Ishikawa (cell line): ENCODE data around the gene ENPP1.

ENCODE experiments used
- CEBPB ChIP-seq: IDR thresholded peaks from 2 replicates; pipeline ENCODE4 v1.6.1; 2012
- CREB1 ChIP-seq: IDR thresholded peaks from 2 replicates; pipeline ENCODE4 v1.6.1; 2012; ENCODE audit warnings: low read depth
- EGR1 ChIP-seq: IDR thresholded peaks from 2 replicates; pipeline ENCODE4 v1.6.1; 2012
- EP300 ChIP-seq: IDR thresholded peaks from 2 replicates; pipeline ENCODE4 v1.6.1; 2012; ENCODE audit warnings: borderline replicate concordance
- FOXM1 ChIP-seq: IDR thresholded peaks from 2 replicates; pipeline ENCODE4 v1.6.1; 2012; ENCODE audit warnings: low read depth, borderline replicate concordance
- MAX ChIP-seq: IDR thresholded peaks from 2 replicates; pipeline ENCODE4 v1.6.1; 2012
- NFIC ChIP-seq: IDR thresholded peaks from 2 replicates; pipeline ENCODE4 v1.6.1; 2012
- RAD21 ChIP-seq: IDR thresholded peaks from 2 replicates; pipeline ENCODE4 v1.6.1; 2012; ENCODE audit warnings: low read depth
- REST ChIP-seq: IDR thresholded peaks from 2 replicates; pipeline ENCODE4 v1.6.1; 2012; ENCODE audit warnings: low read depth, mild to moderate bottlenecking
- TAF1 ChIP-seq: IDR thresholded peaks from 2 replicates; pipeline ENCODE4 v1.6.1; 2012; ENCODE audit warnings: low read depth, mild to moderate bottlenecking
- TCF12 ChIP-seq: IDR thresholded peaks from 2 replicates; pipeline ENCODE4 v1.6.1; 2012; ENCODE audit warnings: low read depth
- TEAD4 ChIP-seq: IDR thresholded peaks from 2 replicates; pipeline ENCODE4 v1.6.1; 2012
- USF1 ChIP-seq: IDR thresholded peaks from 2 replicates; pipeline ENCODE4 v1.6.1; 2012
- YY1 ChIP-seq: IDR thresholded peaks from 2 replicates; pipeline ENCODE4 v1.6.1; 2012; ENCODE audit warnings: low read depth
- ZBTB7A ChIP-seq: IDR thresholded peaks from 2 replicates; pipeline ENCODE4 v1.6.1; 2012; ENCODE audit warnings: low read depth

ENPP1 gene

GRCh38 chr6:131910956-131911355 is 103.1 kb downstream of the ENPP1 start:
- no peak for TF ChIP-seq EP300
- no peak for TF ChIP-seq MAX

- no peak for TF ChIP-seq CREB1
- no peak for TF ChIP-seq TAF1
- TF ChIP-seq CEBPB: no peak
These were observed 104.1 kb downstream of the ENPP1 start for GRCh38 chr6:131911951-131912350.

GRCh38 chr6:131914234-131914633 is 106.4 kb downstream of the ENPP1 start:
- TF ChIP-seq FOXM1 (no peak), USF1 (no peak), TEAD4 (no peak), RAD21 (no peak), YY1 (no peak), EGR1 (no peak), TCF12 (no peak)

- TF ChIP-seq RAD21 (peak; percentile 86), TCF12 (no peak), NFIC (no peak), REST (no peak)
These were observed 107.3 kb downstream of the ENPP1 start for GRCh38 chr6:131914967-131915751.

- TF ChIP-seq ZBTB7A (no peak), USF1 (no peak), REST (no peak), TAF1 (no peak), RAD21 (no peak), YY1 (no peak), EP300 (no peak), NFIC (no peak), EGR1 (no peak), TEAD4 (no peak), CEBPB (no peak), FOXM1 (no peak), CREB1 (no peak)
These were observed 109.0 kb downstream of the ENPP1 start for GRCh38 chr6:131916847-131917246.

GRCh38 chr6:131917318-131917717 is 109.5 kb downstream of the ENPP1 start:
- TF ChIP-seq REST: no peak
- no peak for TF ChIP-seq NFIC
- no peak for TF ChIP-seq ZBTB7A
- no peak for TF ChIP-seq USF1
- TF ChIP-seq TAF1: no peak
- no peak for TF ChIP-seq CREB1
- no peak for TF ChIP-seq EP300
- no peak for TF ChIP-seq TEAD4
- TF ChIP-seq TCF12: no peak
- TF ChIP-seq CEBPB: no peak
- TF ChIP-seq RAD21: no peak
- no peak for TF ChIP-seq YY1
- TF ChIP-seq FOXM1: no peak
- TF ChIP-seq EGR1: no peak
- no peak for TF ChIP-seq MAX
